ENCODE data around the gene CEP70. TPM values are rescaled to one million over a fixed set of nuclear protein-coding genes. Genes with fewer than 3 reads are reported as not detected.

Gene CEP70
- total and polyA plus RNA-seq, 12 donors, result 10.6 to 32.2 (median 23.8) TPM

DNA sequence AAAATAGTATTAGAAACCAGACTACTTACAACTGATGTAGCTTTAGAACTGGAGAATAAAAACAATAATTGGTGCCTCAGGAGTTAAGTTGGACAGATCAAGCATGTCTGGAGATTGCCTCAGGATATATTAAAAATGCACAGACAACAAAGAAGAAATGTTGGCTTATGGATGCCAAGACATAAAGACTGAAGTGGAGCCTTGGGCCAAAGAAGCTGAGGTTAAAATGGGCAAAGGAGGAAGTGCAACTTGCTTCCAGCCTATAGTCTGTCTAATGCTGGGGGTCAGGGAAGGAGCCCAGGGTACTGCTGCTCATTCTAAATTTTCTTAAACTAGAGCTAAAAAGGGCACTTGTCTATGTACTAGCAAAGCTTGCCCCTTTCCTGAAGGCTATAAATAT lies 82.1 kb downstream of the CEP70 start:
- DNase-seq, result no peak
- Histone ChIP-seq H3K36me3 (peaks cover 0 to 20% (median 0%) of the 10 kb centered on the region in 9 donors), H3K4me3 (no peak overlapping the region), H3K4me1 (peaks cover 0 to 21% (median 0%) of the 10 kb centered on the region in 9 donors), H3K27me3 (no peaks in the 10 kb centered on the region), H3K9me3 (no peaks in the 10 kb centered on the region), H3K27ac (no peak overlapping the region)
- ATAC-seq, result no peak
- TF ChIP-seq, protein P1, sequence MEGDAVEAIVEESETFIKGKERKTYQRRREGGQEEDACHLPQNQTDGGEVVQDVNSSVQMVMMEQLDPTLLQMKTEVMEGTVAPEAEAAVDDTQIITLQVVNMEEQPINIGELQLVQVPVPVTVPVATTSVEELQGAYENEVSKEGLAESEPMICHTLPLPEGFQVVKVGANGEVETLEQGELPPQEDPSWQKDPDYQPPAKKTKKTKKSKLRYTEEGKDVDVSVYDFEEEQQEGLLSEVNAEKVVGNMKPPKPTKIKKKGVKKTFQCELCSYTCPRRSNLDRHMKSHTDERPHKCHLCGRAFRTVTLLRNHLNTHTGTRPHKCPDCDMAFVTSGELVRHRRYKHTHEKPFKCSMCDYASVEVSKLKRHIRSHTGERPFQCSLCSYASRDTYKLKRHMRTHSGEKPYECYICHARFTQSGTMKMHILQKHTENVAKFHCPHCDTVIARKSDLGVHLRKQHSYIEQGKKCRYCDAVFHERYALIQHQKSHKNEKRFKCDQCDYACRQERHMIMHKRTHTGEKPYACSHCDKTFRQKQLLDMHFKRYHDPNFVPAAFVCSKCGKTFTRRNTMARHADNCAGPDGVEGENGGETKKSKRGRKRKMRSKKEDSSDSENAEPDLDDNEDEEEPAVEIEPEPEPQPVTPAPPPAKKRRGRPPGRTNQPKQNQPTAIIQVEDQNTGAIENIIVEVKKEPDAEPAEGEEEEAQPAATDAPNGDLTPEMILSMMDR (IDR thresholded peaks at IDR 0.05), result no peak
- intact Hi-C loops (cut with DNase I), result no loop called here

DNA sequence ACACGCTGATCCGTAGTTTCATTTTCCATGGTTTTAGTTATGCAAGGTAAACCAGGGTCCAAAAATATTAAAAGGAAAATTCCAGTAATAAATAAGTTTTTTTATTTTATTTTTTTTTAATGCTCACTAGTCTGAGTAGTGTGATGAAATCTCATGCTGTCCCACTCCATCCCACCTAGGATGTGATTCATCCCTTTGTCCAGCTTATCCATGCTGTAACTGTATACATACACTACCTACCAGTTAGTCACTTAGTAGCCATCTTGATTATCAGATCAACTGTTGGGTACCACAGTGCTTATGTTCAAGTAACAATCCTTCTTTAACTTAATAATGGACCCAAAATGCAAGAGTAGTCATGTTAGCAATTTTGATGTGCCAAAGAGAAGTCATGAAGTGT lies 84.5 kb downstream of the CEP70 start:
- Histone ChIP-seq H3K36me3 (peaks cover 0 to 44% (median 0%) of the 10 kb centered on the region in 9 donors), H3K4me3 (no peak overlapping the region), H3K27me3 (no peaks in the 10 kb centered on the region), H3K27ac (no peak overlapping the region), H3K9me3 (no peaks in the 10 kb centered on the region), H3K4me1 (peaks cover 0 to 16% (median 0%) of the 10 kb centered on the region in 9 donors)
- intact Hi-C loops (cut with DNase I), result no loop called here
- no peak for DNase-seq
- no peak for ATAC-seq
- TF ChIP-seq, protein P1 (IDR thresholded peaks at IDR 0.05), result no peak
- 97 to 99% methylated on average over 2 of the region's 2 CpGs for WGBS, 2 donors

DNA sequence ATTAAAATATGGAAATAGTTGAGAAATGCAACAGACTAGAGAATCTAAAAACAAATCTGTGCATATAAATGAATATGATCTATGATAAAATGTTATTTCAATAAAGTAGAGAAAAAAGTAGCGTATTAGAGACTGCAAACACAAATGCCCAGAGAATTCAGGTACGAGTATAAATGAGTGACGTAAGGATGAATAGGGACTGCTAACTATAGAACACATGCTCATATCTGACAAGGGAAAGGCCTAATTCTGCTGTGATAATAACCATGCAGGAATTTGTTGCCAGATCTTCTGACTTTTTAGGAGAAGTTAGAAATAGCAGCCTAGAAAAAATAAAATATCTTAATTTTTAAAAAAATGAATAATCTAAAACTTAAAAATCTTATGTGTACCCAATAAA lies 86.5 kb downstream of the CEP70 start:
- intact Hi-C loops (cut with DNase I), result no loop called here
- Histone ChIP-seq H3K9me3 (no peaks in the 10 kb centered on the region), H3K27me3 (no peaks in the 10 kb centered on the region), H3K27ac (no peak overlapping the region), H3K4me1 (peaks cover 0 to 8% (median 0%) of the 10 kb centered on the region in 9 donors), H3K4me3 (no peak overlapping the region), H3K36me3 (peaks cover 0 to 53% (median 0%) of the 10 kb centered on the region in 9 donors)
- ATAC-seq, result no peak
- TF ChIP-seq, protein P1 (IDR thresholded peaks at IDR 0.05), result no peak
- no peak for DNase-seq
- 79 to 83% methylated on average over 3 of the region's 3 CpGs for WGBS, 2 donors

DNA sequence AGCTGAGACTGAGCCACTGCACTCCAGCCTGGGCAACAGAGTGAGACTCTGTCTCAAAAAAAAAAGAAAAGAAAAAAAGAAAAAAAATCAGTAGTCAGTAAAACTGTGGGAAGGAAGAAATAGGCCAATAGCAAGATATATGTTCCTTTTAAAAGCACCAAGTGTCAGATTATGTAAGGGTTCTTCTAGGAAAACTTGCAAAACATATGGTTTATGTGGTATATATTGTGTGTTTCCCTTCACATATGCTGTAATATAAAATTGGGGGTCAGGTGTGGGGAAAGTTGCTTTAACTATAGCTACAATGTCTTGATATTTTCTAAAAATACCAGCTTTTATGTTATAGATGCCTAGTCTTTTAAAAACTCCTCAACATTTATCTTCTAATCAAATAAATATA lies 95.1 kb downstream of the CEP70 start:
- TF ChIP-seq, protein P1 (IDR thresholded peaks at IDR 0.05), result no peak

More for the DNA sequence above, 95.1 kb downstream of the CEP70 start:
- H3K36me3 ChIP-seq, result peaks cover 0 to 22% (median 10%) of the 10 kb centered on the region in 9 donors
- DNase-seq, result no peak
- ATAC-seq, result no peak
- intact Hi-C loops (cut with DNase I), result no loop called here
- no peaks in the 10 kb centered on the region for H3K27me3 ChIP-seq
- peaks cover 0 to 12% (median 2%) of the 10 kb centered on the region in 9 donors for H3K4me1 ChIP-seq
- H3K9me3 ChIP-seq, result no peaks in the 10 kb centered on the region
- no peak overlapping the region for H3K27ac ChIP-seq
- H3K4me3 ChIP-seq, result no peak overlapping the region
